IPS DF 4.7 (cell line): ENCODE measurements around the gene BLTP2.
"Not testable (repeated sequence)": the region's sequence is repeated elsewhere in the genome, so short reads cannot be mapped to it uniquely, and the experiment has no call there.

Source experiments
- DNase-seq: peaks from one replicate; pipeline ENCODE4 v3.0.0-alpha.2; 2013; ENCODE audit warnings: low spot score; ENCODE audit errors: extremely low read depth

BLTP2 gene

DNA sequence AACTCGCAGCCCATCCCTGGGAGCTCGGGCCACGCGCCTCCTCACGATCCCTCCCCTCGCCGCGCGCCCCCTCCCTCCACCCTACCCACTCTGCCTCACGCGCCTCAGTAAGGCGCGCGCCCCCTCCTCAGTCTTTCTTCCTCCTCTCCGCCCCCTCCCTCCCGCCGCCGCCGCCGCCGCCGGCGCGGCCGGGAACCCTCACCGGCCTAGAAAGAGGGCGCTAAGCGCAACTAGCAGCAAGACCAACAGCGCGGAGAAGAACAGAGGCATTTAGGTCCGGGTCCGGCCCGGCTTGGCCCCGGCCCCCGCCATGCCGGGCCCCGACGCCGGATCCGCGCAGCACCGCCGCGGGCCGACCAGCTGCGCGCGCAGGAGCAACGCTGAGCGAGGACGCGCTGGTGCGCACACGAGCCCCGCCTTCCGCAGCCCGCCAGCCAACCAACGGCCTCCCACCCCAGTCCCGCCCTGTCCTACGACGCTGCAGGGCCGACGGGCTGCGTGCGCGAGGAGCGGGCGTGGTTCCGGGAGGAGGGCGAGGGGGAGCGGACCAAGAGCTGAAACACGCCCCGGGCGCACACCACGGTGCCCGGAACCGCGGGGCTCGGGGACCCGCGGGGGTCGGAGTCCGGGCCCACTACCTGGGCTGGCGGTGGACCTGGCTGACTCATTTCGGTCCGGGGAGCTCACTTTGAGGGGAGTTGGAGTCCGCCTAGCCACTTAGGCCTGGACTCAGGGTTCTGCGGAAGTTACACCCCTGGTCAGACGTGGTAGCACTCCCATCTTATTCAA, at the start of gene BLTP2:
Gene BLTP2 (minus strand): TSS at position 372 of the 789 bp plus-strand sequence. CDS start 102 bp downstream, at position 270.
- DNase-seq, result no peak

GRCh38 chr17:28693869-28694268, 48.9 kb upstream of the BLTP2 start:
- no peak for DNase-seq

- DNase-seq, result no peak
Observed at GRCh38 chr17:28689011-28689410, 44.1 kb upstream of the BLTP2 start.

GRCh38 chr17:28688481-28688880, 43.5 kb upstream of the BLTP2 start:
- DNase-seq, result no peak

- DNase-seq, result no peak
Observed at GRCh38 chr17:28686296-28686695, 41.3 kb upstream of the BLTP2 start.

- no peak for DNase-seq
Observed at GRCh38 chr17:28685366-28685765, 40.4 kb upstream of the BLTP2 start.

GRCh38 chr17:28684963-28685362, 40.0 kb upstream of the BLTP2 start:
- DNase-seq, result no peak

DNA sequence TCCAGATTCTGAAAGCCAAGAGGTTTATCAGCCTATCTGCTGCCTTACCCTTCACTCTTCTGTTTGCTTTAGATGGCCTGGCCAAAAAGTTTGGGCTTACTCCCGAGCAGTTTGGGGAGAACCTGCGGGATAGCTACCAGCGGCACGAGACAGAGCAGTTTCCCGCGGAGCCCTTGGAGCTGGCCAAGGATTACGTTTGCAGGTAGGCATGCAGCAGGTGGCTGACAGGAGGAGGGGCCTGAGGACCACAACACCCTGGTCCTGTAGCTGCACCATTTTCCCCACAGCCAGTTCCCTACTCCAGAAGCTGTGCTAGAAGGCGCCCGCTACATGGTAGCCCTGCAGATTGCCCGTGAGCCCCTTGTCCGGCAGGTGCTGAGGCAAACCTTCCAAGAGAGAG, 37.7 kb upstream of the BLTP2 start:
- no peak for DNase-seq

- no peak for DNase-seq
Observed at GRCh38 chr17:28675980-28676379, 31.0 kb upstream of the BLTP2 start.

GRCh38 chr17:28675490-28675889, 30.5 kb upstream of the BLTP2 start:
- DNase-seq, result no peak

GRCh38 chr17:28669918-28670317, 25.0 kb upstream of the BLTP2 start:
- no peak for DNase-seq

DNA sequence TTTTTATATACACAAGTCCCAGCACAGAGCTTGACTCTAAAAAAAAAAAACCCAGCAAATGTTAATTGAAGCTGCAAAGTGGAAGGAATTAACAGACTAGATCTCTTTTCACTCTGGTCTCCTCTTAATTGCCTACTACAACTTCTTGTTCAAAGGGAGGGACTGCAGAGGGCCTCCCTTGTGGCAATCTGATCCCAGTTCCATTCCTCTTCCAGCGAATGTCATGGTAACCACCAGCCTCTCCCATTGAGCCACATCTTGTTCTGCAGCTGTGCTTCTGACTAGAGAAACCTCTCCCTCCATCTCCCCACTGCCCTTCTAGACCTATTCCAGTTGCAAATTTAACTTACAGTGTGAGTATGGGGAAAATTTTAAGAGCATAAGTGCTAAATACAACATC, 22.9 kb upstream of the BLTP2 start:
- no peak for DNase-seq

DNA sequence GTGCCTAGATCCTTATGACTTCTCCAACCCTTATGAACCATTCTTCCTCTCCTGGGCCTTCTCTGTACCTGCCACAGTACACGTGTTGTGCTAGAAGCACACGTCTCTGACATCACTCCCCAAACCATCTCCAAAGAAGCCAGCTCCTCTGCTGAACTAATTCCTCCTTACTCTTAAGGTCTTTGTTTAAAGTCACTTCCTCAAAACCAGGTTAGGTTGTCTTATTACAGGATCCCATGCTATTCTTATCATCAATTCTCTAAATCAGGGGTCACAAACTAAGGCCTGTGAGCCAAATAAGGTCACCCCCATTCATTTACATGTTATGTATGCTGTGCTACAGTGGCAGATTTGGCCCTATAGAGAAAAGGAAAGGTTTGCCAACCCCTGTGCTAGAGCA, 21.0 kb upstream of the BLTP2 start:
- no peak for DNase-seq

DNA sequence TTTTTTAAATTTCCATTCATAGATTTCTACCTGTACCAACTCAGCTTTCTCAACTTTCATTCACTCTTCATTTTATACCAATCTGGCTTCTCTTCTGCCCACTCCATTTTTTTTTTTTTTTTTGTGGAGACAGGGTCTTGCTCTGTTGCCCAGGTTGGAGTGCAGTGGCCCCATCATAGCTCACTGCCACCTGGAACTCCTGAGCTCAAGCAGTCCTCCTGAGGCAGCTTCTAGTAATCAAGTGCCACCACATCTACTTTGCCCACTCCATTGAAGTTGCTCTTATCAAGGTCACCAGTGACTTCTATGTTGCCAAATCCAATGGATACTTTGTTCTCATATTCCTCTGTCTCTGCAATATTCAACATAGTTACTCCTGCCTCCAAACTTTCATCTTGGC, 18.8 kb upstream of the BLTP2 start:
- DNase-seq, result no peak

- no peak for DNase-seq
Observed at GRCh38 chr17:28662527-28662829, 17.5 kb upstream of the BLTP2 start.

GRCh38 chr17:28661635-28662526, 16.9 kb upstream of the BLTP2 start, which contains the start of the genes SDF2 and SUPT6H:
TSS of gene SDF2 (minus strand) at chr17:28661906. CDS start at chr17:28661876, 30 bp downstream.
TSS of gene SUPT6H (plus strand) at chr17:28662205. CDS start at chr17:28673402, 11,197 bp downstream.
- DNase-seq, result no peak

DNA sequence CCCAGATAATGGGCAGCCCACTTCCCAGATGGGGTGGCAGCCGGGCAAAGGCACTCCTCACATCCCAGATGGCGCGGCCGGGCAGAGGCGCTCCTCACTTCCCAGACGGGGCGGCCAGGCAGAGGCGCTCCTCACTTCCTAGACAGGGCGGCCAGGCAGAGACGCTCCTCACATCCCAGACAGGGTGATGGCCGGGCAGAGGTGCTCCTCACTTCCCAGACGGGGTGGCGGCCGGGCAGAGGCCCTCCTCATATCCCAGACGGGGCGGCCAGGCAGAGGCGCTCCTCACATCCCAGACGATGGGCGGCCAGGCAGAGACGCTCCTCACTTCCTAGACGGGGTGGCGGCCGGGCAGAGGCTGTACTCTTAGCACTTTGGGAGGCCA, 14.5 kb upstream of the BLTP2 start:
- DNase-seq, result not testable (repeated sequence)

DNA sequence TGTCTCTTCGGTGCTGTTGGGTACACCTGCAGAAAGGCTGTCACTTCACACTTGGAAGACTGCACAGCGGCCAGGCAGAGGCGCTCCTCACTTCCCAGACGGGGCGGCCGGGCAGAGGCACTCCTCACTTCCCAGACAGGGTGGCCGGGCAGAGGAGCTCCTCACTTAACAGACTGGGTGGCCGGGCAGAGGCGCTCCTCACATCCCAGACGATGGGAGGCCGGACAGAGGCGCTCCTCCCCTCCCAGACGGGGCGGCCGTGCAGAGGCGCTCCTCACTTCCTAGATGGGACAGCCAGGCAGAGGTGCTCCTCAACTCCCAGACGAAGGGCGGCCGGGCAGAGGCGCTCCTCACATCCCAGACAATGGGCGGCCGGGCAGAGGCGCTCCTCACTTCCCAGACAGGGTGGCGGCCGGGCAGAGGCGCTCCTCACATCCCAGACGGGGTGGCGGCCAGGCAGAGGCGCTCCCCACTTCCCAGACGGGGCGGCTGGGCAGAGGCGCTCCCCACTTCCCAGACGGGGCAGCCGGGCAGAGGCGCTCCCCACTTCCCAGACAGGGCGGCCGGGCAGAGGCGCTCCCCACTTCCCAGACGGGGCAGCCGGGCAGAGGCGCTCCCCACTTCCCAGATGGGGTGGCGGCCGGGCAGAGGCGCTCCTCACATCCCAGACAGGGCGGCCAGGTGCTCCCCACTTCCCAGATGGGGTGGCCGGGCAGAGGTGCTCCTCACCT, 14.0 kb upstream of the BLTP2 start:
- DNase-seq, result not testable (repeated sequence)

DNA sequence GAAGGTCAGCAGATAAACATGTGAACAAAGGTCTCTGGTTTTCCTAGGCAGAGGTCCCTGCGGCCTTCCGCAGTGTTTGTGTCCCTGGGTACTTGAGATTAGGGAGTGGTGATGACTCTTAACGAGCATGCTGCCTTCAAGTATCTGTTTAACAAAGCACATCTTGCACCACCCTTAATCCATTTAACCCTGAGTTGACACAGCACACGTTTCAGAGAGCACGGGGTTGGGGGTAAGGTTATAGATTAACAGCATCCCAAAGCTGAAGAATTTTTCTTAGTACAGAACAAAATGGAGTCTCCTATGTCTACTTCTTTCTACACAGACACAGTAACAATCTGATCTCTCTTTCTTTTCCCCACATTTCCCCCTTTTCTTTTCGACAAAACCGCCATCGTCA, 13.4 kb upstream of the BLTP2 start:
- DNase-seq, result not testable (repeated sequence)

DNA sequence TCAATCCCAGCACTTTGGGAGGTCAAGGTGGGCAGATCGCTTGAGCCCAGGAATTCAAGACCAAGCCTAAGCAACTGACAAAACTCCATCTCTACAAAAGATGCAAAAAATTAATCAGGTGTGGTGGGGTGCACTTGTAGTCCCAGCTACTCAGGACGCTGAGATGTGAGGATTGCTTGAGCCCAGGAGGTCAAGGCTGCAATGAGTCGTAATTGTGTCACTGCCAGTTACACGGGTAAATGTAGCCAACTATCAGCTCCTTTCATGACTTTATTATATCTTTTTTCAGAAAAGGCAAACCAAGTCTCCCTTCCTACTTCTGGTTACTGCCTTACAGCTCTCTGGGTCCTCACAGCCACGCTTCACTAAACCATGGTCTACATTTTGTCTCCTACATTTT, 12.8 kb upstream of the BLTP2 start:
- DNase-seq, result no peak

DNA sequence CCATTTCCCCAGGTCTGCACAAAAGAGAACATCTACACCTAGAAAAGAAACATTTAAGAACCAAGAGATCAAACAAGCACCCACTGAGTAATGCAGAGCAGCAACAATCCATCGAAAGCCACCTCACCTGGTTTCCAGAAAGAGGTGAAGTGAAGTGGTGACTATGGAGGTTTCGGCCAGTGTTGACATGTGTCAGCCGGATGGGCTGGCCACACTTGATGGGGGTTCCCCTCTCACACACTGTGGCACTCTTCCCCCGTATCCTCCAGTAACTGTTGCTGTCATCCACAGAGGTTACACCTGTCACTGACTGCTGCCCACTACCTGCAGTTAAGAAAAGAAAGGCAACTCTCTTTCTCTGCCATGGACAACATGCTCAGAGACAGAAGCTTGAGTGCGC, 10.2 kb upstream of the BLTP2 start:
- DNase-seq, result no peak

GRCh38 chr17:28648698-28649097, 3.7 kb upstream of the BLTP2 start:
- no peak for DNase-seq
